Right lobe of liver (tissue), 4 donors: Measurements from ENCODE around the gene CENATAC.

Source experiments
- CTCF ChIP-seq, 4 donors: fragments of 200-600 bp in 3 of 4; fragments of 450-650 bp in 1 of 4; IDR thresholded peaks; one replicate each; pipeline versions ENCODE4 v1.5.1 to v1.8.0; 2016 to 2022; ENCODE audit warnings: antibody characterized with exemption in 4 of 4, mild to moderate bottlenecking in 2 of 4
- POLR2A ChIP-seq: fragments of 450-650 bp; IDR thresholded peaks from one replicate; pipeline ENCODE4 v1.6.1; 2017; ENCODE audit warnings: antibody characterized with exemption, mild to moderate bottlenecking
- donor health status: DM: no; HTN: no; CAD: no.
- donor health status: DM: no; HTN: no; CAD: no.
- donor health status: DM: no; HTN: yes; CAD: no.

GRCh38 chr11:119047205-119047604 lies 49.3 kb downstream of the CENATAC start:
- TF ChIP-seq CTCF (IDR thresholded peaks at IDR 0.05) (no peak), POLR2A (no peak)
